ENCODE data around the gene AXDND1. TPM values are rescaled to one million over a fixed set of nuclear protein-coding genes. Genes with fewer than 3 reads are reported as not detected.
A peak's percentile ranks its signal among the peaks of the same experiment; 100 is the strongest.

AXDND1 gene
- total and polyA plus RNA-seq, 9 of the 15 experiments (the other 6 are each of a cell fraction or from before 2014, with no cell fraction given) = 0.03 to 0.13 (median 0.06) TPM; not detected in 5

DNA sequence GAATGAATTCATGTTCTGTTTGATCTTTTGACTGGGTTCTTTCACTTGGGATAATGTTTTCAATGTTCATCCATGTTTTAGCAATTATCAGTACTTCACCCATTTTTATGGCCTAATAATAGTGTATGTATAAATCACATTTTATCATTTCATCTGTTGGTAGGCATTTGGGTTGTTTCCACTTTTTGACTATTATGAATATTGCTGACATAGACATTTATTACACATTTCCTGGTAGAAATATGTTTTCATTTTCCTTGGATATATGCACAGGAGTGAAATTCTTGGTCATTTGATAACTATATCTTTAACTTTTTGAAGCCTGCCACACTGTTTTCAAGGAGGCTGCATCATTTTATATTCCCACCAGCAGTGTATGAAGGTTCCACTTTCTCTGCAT is 79.8 kb downstream of the AXDND1 start:
- ATAC-seq = no peak
- H3K27me3 ChIP-seq (ENCODE audit: control insufficient read depth in 2 of 2, insufficient read depth in 2 of 2, low read length in 2 of 2) = peaks cover 6 to 16% of the 10 kb centered on the region in 2 experiments; a peak in 4 of 5 replicates
- no peak overlapping the region for H2AFZ ChIP-seq (ENCODE audit: low read depth, low read length)
- no peaks in the 10 kb centered on the region for H3K9me1 ChIP-seq (ENCODE audit: control insufficient read depth, insufficient read depth, low read length)
- no peaks in the 10 kb centered on the region for H4K20me1 ChIP-seq (replicated peaks; ENCODE audit: control insufficient read depth, insufficient read depth, low read length)
- no peak overlapping the region for H3K4me2 ChIP-seq (ENCODE audit: insufficient read depth, low read length)
- no peak overlapping the region for H3K9ac ChIP-seq (ENCODE audit: insufficient read depth in 1 of 2, low read depth in 2 of 2, low read length in 2 of 2)
- POLR2A ChIA-PET = no interaction called here
- in situ Hi-C loops (cut with MboI) = no loop called here
- DNase-seq (ENCODE audit: extremely low read depth in 1 of 4, low spot score in 3 of 4) = no peak
- CTCF ChIA-PET (ENCODE audit: low intra/inter-chr PET ratio) = no interaction called here
- no peaks in the 10 kb centered on the region for H3K36me3 ChIP-seq (ENCODE audit: control insufficient read depth, insufficient read depth, low read length)
- H3K79me2 ChIP-seq (ENCODE audit: control insufficient read depth, insufficient read depth, low read length) = no peaks in the 10 kb centered on the region
- no peaks in the 10 kb centered on the region for H3K9me3 ChIP-seq (replicated peaks; ENCODE audit: control insufficient read depth, insufficient read depth, low read depth, low read length)
- H3K27ac ChIP-seq (ENCODE audit: extremely low read depth, low read depth, low read length) = no peak overlapping the region
- H3K4me3 ChIP-seq = no peak overlapping the region
- TF ChIP-seq MAFK (IDR thresholded peaks at IDR 0.05; ENCODE audit: low read length) (peak; percentile 98), C11orf30 (IDR thresholded peaks at IDR 0.05; ENCODE audit: low read depth) (peak; percentile 93), MAFG (tag; conservative IDR thresholded peaks at IDR 0.05) (peak; percentile 90), ZNF316 (IDR thresholded peaks at IDR 0.05) (peak; percentile 97), MAFF (IDR thresholded peaks at IDR 0.05; ENCODE audit: low read length) (peak; percentile 98), SP1 (CRISPR knock-in tag; IDR thresholded peaks at IDR 0.05) (no peak)
- TF ChIP-seq, protein P1, sequence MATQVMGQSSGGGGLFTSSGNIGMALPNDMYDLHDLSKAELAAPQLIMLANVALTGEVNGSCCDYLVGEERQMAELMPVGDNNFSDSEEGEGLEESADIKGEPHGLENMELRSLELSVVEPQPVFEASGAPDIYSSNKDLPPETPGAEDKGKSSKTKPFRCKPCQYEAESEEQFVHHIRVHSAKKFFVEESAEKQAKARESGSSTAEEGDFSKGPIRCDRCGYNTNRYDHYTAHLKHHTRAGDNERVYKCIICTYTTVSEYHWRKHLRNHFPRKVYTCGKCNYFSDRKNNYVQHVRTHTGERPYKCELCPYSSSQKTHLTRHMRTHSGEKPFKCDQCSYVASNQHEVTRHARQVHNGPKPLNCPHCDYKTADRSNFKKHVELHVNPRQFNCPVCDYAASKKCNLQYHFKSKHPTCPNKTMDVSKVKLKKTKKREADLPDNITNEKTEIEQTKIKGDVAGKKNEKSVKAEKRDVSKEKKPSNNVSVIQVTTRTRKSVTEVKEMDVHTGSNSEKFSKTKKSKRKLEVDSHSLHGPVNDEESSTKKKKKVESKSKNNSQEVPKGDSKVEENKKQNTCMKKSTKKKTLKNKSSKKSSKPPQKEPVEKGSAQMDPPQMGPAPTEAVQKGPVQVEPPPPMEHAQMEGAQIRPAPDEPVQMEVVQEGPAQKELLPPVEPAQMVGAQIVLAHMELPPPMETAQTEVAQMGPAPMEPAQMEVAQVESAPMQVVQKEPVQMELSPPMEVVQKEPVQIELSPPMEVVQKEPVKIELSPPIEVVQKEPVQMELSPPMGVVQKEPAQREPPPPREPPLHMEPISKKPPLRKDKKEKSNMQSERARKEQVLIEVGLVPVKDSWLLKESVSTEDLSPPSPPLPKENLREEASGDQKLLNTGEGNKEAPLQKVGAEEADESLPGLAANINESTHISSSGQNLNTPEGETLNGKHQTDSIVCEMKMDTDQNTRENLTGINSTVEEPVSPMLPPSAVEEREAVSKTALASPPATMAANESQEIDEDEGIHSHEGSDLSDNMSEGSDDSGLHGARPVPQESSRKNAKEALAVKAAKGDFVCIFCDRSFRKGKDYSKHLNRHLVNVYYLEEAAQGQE (IDR thresholded peaks at IDR 0.05; ENCODE audit: borderline replicate concordance) = no peak
- TF ChIP-seq, protein P1 (CRISPR knock-in tag; IDR thresholded peaks at IDR 0.05; ENCODE audit: low read depth) = no peak
- FAIRE-seq = no peak
- intact Hi-C loops (cut with micrococcal nuclease) = loop anchor here (5.0 kb wide), 1 partner anchor 193 kb away; no protein-coding TSS in a partner anchor
- H3K4me1 ChIP-seq (replicated peaks in 1 of 2; ENCODE audit: control insufficient read depth in 2 of 2, insufficient read depth in 2 of 2, low read length in 2 of 2) = peaks cover 10 to 11% of the 10 kb centered on the region in 2 experiments; a peak in 3 of 5 replicates
- BruUV-seq (replicated peaks) = no TSS peak

Data from K562 (cell line).